GM10266 (cell line): ENCODE measurements around the gene TTC4.
"Not testable (repeated sequence)": the region's sequence is repeated elsewhere in the genome, so short reads cannot be mapped to it uniquely, and the experiment has no call there.

Experiments used
- DNase-seq: peaks from one replicate; pipeline ENCODE4 v3.0.0; 2012; ENCODE audit errors: extremely low spot score
- TF ChIP-seq, protein P1 (sequence below): IDR thresholded peaks from 2 replicates; pipeline ENCODE4 v1.5.1; 2012; ENCODE audit warnings: mild to moderate bottlenecking, low read depth; ENCODE audit not compliant: control insufficient read depth, insufficient read depth; ENCODE audit errors: missing control alignments

Gene TTC4

DNA sequence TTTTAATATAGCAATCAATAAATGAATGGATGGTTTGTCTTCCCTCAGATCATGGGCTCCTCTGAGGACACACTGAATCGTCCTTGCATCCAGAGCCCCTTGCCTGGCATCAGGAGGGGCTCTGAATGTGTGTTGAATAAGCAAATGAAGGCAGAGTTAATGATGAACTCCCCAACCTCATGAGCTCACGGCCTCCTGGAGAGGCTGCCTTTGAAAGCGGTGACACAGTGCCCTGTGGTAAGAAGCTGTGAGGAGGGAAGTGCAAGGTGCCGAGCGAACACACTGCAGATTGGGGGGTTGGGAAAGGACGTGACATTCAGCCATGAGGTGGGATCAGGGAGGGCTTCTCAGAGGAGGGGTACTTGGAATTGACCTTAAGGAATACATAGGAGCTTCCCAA lies 51.9 kb downstream of the TTC4 start:
- DNase-seq: no peak
- TF ChIP-seq, protein P1, sequence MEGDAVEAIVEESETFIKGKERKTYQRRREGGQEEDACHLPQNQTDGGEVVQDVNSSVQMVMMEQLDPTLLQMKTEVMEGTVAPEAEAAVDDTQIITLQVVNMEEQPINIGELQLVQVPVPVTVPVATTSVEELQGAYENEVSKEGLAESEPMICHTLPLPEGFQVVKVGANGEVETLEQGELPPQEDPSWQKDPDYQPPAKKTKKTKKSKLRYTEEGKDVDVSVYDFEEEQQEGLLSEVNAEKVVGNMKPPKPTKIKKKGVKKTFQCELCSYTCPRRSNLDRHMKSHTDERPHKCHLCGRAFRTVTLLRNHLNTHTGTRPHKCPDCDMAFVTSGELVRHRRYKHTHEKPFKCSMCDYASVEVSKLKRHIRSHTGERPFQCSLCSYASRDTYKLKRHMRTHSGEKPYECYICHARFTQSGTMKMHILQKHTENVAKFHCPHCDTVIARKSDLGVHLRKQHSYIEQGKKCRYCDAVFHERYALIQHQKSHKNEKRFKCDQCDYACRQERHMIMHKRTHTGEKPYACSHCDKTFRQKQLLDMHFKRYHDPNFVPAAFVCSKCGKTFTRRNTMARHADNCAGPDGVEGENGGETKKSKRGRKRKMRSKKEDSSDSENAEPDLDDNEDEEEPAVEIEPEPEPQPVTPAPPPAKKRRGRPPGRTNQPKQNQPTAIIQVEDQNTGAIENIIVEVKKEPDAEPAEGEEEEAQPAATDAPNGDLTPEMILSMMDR: no peak

DNA sequence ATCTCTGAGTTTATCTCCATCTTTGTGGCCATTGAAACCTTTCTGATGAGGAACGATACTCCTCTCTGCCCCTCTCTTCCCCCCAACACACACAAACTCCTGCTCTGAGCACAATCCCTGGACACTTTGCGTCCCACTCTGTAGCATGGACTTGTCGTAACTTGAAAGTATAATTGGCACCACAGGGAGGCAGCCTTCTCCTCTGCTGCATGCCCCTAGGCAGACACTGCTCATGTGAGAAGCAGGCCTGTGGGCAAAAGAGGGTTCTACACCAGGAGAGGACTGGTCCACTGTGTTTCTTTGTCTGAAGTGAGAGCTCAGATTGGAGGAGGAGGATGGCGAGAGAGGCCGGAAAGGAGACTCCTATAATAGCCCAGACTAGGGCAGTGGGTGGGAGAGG lies 52.4 kb downstream of the TTC4 start:
- DNase-seq: no peak
- TF ChIP-seq, protein P1: no peak

DNA sequence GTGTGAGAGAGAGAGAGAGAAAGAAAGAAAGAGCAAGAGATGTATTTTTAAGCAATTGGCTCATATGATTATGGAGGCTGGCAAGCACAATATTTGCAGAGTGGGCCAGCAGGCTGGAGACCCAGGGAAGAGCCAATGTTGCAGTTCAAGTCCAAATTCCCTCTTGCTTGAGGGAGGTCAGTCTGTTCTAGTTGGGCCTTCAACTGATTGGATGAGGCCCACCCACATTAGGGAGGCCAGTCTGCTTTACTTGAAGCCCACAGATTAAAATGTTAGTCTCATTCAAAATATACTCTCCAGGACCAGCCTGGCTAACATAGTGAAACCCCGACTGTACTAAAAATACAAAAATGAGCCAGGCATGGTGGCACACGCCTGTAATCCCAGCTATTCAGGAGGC lies 57.3 kb downstream of the TTC4 start:
- TF ChIP-seq, protein P1: no peak
- DNase-seq: no peak

DNA sequence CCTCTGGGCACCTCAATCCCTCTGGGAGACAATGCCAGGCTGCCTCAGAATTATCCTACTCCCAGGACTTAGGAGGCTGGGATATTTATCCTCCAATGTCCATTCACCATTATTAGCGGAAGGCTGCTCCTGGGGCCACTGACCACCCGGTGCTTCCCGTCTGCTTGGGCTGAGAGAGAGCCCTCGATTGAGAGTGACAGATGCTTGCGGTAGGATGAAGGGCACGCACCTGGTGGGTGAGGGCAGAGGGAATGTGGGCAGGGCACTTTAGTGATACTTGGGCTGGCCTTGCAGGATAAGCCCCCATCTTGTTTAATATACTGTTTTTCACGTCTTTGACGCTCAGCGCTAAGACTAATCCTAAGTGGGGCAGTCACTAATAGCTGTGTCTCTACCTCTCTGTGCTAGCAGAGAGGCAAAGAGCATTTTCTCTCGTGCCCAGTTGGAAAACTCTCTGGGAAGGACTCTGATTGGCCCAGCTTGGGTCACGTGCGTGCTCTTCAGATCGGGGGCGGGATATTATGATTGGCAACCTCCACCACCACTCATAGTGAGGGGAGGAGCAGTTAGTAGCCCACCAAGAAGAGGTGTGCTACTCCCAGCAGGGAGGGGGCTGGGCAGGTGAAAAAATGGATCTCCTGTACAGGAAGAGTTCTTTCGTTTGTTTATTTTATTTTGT lies 59.3 kb downstream of the TTC4 start:
- DNase-seq: no peak
- TF ChIP-seq, protein P1: no peak

DNA sequence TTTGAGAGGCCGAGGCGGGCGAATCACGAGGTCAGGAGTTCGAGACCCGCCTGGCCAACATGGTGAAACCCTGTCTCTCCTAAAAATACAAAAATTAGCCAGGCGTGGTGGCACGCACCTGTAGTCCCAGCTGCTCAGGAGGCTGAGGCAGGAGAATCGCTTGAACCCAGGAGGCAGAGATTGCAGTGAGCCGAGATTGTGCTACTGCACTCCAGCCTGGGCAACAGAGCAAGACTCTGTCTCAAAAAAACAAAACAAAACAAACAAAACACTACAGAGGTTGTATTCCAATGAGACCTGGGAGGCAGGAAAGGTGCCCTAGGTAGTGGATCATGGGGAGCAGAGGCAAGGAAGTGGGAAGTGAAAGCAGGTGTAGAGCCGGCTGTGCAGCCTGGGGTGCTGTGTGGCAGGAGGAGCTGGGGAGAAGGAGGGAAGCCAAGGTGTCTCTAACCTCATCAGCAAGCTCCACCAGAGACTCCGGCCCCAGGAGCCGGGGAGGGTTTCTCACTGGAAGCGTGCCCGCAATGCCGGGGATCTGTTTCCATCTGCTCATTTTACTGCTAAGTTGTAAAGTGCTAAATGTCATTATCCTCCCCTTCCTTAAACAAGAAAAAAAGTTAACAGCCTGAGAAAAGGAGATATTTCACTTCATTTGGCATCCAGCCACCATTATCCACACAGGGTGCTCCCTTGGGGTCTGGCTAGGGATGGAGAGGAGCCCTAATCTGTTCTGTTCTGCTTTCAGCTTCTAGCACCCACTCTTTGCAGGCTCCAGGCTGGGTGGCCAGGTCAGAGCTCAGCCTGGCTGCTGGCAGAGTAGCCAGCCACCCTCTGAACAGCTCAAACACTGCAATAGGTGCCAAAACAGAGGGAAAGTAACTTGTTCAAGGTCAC lies 60.4 kb downstream of the TTC4 start:
- not testable (repeated sequence) for DNase-seq

DNA sequence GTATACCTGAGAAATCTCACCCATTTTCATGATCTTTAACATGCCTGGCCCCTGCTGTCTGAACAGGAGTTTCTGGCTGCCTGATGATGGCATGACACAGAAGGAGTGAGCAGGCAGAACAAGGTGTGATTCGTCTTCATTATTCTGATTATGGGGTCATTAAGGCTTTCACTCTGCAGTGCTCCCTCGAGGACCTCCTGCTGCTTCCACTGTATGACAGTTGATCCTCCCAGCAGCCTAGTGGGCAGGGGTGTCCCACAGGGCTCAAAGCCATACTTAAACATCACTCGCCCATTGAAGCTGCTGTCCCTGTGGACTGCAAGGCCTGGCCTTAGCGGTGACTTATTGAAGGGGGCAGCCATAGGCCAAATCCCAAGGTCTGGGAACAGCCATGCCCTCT lies 61.4 kb downstream of the TTC4 start:
- no peak for DNase-seq
- TF ChIP-seq, protein P1: no peak

DNA sequence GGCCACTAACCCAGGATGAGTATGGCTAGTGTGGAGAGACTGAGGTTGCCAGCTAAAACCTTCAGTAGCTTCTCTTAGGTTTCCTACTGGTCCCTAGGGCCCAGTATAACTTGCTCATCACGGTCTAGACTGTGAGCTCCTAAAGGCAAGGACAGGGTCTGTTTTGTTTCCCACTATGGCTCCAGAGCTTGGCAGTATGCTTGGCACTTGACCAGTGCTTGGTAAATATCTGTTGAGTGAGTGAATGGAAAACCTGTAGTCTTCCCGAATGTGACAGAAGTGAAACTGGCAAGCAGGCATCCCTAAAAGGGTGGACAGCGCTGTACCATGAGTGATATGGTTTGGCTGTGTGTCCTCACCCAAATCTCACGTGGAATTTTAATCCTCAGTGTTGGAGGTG lies 61.8 kb downstream of the TTC4 start:
- no peak for DNase-seq
- TF ChIP-seq, protein P1: no peak
